ENCODE data around the gene SFTPB. TPM values are rescaled to one million over a fixed set of nuclear protein-coding genes. Genes with fewer than 3 reads are reported as not detected.

SFTPB gene
- total RNA-seq, 2 donors from 2014 or later = 0.29 to 17.3 TPM

- no peaks in the 10 kb centered on the region for H3K36me3 ChIP-seq
- H3K9ac ChIP-seq (ENCODE audit: low read depth in 2 of 2, low read length in 2 of 2) = no peak overlapping the region
- no peaks in the 10 kb centered on the region for H3K27me3 ChIP-seq
- intact Hi-C loops (cut with DNase I) = no loop called here
- no peak for TF ChIP-seq CTCF (IDR thresholded peaks at IDR 0.05)
- no peak overlapping the region for H3K4me3 ChIP-seq
- H3K9me3 ChIP-seq = no peaks in the 10 kb centered on the region
- H3K27ac ChIP-seq = no peak overlapping the region
- H3K4me1 ChIP-seq = no peaks in the 10 kb centered on the region
- DNase-seq = no peak
Observed at GRCh38 chr2:85713836-85714235, 45.8 kb upstream of the SFTPB start.

- H3K9me3 ChIP-seq = no peaks in the 10 kb centered on the region
- H3K4me3 ChIP-seq = no peak overlapping the region
- H3K27ac ChIP-seq = no peak overlapping the region
- no peak for TF ChIP-seq CTCF (IDR thresholded peaks at IDR 0.05)
- H3K9ac ChIP-seq (ENCODE audit: low read depth in 2 of 2, low read length in 2 of 2) = no peak overlapping the region
- H3K36me3 ChIP-seq = no peaks in the 10 kb centered on the region
- intact Hi-C loops (cut with DNase I) = no loop called here
- H3K27me3 ChIP-seq = no peaks in the 10 kb centered on the region
- H3K4me1 ChIP-seq = no peaks in the 10 kb centered on the region
- no peak for DNase-seq
Observed at GRCh38 chr2:85712849-85713612, 45.0 kb upstream of the SFTPB start.

- Histone ChIP-seq H3K4me1 (no peaks in the 10 kb centered on the region), H3K27ac (no peak overlapping the region), H3K9me3 (no peaks in the 10 kb centered on the region), H3K4me3 (no peak overlapping the region), H3K27me3 (no peaks in the 10 kb centered on the region), H3K36me3 (no peaks in the 10 kb centered on the region), H3K9ac (ENCODE audit: low read depth in 2 of 2, low read length in 2 of 2) (no peak overlapping the region)
- no peak for TF ChIP-seq CTCF (IDR thresholded peaks at IDR 0.05)
- no peak for DNase-seq
- intact Hi-C loops (cut with DNase I) = no loop called here
Observed at GRCh38 chr2:85712336-85712735, 44.3 kb upstream of the SFTPB start.

GRCh38 chr2:85711578-85712060 is 43.6 kb upstream of the SFTPB start:
- Histone ChIP-seq H3K27ac (no peak overlapping the region), H3K4me3 (no peak overlapping the region)

More at GRCh38 chr2:85711578-85712060, 43.6 kb upstream of the SFTPB start:
- intact Hi-C loops (cut with DNase I) = no loop called here
- Histone ChIP-seq H3K9me3 (no peaks in the 10 kb centered on the region), H3K27me3 (no peaks in the 10 kb centered on the region), H3K4me1 (no peaks in the 10 kb centered on the region), H3K36me3 (no peaks in the 10 kb centered on the region), H3K9ac (ENCODE audit: low read depth in 2 of 2, low read length in 2 of 2) (no peak overlapping the region)
- no peak for TF ChIP-seq CTCF (IDR thresholded peaks at IDR 0.05)
- DNase-seq = no peak
